Neural crest cell (in vitro differentiated cells): ENCODE measurements around the gene TMED9. TPM values are rescaled to one million over a fixed set of nuclear protein-coding genes. Genes with fewer than 3 reads are reported as not detected.
"Not testable (repeated sequence)": the region's sequence is repeated elsewhere in the genome, so short reads cannot be mapped to it uniquely, and the experiment has no call there.

Experiments
- DNase-seq: peaks from one replicate; pipeline ENCODE4 v3.0.0; 2021; ENCODE audit warnings: low read depth, mixed read lengths, low spot score
- H3K27ac Mint-ChIP-seq: one replicate; pipeline ENCODE4 v1.8.0; 2021; ENCODE audit warnings: mild to moderate bottlenecking, mixed read lengths; ENCODE audit not compliant: unreplicated experiment
- H3K27me3 Mint-ChIP-seq: 2 replicates; pipeline ENCODE4 v1.8.0; 2021; ENCODE audit warnings: low read depth, mild to moderate bottlenecking, mixed read lengths
- H3K36me3 Mint-ChIP-seq: 2 replicates; pipeline ENCODE4 v1.8.0; 2021; ENCODE audit warnings: low read depth, mild to moderate bottlenecking, mixed read lengths
- H3K4me1 Mint-ChIP-seq: 2 replicates; pipeline ENCODE4 v1.8.0; 2021; ENCODE audit warnings: mixed read lengths
- H3K4me3 Mint-ChIP-seq: one replicate; pipeline ENCODE4 v1.8.0; 2021; ENCODE audit warnings: mild to moderate bottlenecking, mixed read lengths
- H3K9me3 Mint-ChIP-seq: 2 replicates; pipeline ENCODE4 v1.8.0; 2021; ENCODE audit warnings: mixed read lengths
- total RNA-seq: library from RNA; stranded (reverse); gene quantifications from 2 replicates; pipeline ENCODE4 v1.2.1, GENCODE V29; 2021
- TF ChIP-seq, protein P1 (sequence below): fragments of 200-600 bp; sonication (generic); conservative IDR thresholded peaks from 2 replicates; pipeline ENCODE4 v1.5.0; 2021; ENCODE audit warnings: antibody characterized with exemption, mild to moderate bottlenecking

The TMED9 gene
- total RNA-seq, 1 donor from 2014 or later: 113 TPM

DNA sequence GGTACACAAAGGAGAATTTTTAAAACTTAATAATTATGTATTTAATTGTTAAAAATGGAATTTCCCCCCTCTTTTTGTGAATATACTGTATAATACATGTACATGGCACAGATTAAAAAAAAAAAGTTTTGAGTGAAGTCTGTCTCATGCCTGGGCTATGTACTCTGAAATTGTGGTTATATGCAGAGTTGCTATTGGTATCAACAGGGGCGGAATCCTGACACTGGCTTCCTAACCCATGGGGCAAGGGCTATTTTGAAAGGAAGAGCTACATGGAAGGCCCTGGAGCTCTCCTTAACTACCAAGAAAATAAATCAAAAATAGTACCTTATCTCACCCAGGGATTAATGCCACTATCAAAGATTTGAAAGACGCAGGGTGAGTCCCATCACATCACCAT is 36.8 kb upstream of the TMED9 start:
- Mint-ChIP-seq H3K9me3 (no peaks in the 10 kb centered on the region), H3K4me1 (peaks cover 30% of the 10 kb centered on the region), H3K4me3 (peak overlapping the region; percentile 82), H3K27me3 (no peaks in the 10 kb centered on the region), H3K27ac (no peak overlapping the region), H3K36me3 (peaks cover under 1% of the 10 kb centered on the region)
- TF ChIP-seq, protein P1, sequence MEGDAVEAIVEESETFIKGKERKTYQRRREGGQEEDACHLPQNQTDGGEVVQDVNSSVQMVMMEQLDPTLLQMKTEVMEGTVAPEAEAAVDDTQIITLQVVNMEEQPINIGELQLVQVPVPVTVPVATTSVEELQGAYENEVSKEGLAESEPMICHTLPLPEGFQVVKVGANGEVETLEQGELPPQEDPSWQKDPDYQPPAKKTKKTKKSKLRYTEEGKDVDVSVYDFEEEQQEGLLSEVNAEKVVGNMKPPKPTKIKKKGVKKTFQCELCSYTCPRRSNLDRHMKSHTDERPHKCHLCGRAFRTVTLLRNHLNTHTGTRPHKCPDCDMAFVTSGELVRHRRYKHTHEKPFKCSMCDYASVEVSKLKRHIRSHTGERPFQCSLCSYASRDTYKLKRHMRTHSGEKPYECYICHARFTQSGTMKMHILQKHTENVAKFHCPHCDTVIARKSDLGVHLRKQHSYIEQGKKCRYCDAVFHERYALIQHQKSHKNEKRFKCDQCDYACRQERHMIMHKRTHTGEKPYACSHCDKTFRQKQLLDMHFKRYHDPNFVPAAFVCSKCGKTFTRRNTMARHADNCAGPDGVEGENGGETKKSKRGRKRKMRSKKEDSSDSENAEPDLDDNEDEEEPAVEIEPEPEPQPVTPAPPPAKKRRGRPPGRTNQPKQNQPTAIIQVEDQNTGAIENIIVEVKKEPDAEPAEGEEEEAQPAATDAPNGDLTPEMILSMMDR: no peak
- DNase-seq: no peak

DNA sequence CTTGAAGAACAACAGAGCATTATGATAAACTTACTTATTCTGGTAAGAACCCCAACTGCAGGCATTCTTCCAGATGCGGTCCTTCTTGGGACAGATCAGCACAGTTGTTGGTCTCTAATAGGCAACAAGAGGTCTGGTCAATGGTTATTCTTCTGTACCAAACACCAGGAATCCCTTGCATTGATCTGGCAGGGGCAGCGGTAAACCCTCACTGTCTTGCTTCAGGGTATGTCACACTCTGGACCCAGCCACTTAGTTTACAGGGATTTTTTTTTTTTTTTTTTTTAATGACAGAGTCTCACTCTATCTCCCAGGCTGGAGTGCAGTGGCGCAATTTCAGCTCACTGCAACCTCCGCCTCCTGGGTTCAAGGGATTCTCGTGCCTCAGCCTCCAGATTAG is 36.3 kb upstream of the TMED9 start:
- H3K36me3 Mint-ChIP-seq: no peaks in the 10 kb centered on the region
- no peaks in the 10 kb centered on the region for H3K9me3 Mint-ChIP-seq
- H3K27ac Mint-ChIP-seq: no peak overlapping the region
- H3K27me3 Mint-ChIP-seq: no peaks in the 10 kb centered on the region
- H3K4me1 Mint-ChIP-seq: peaks cover 30% of the 10 kb centered on the region
- no peak for DNase-seq
- H3K4me3 Mint-ChIP-seq: peak overlapping the region; percentile 82
- TF ChIP-seq, protein P1: no peak

DNA sequence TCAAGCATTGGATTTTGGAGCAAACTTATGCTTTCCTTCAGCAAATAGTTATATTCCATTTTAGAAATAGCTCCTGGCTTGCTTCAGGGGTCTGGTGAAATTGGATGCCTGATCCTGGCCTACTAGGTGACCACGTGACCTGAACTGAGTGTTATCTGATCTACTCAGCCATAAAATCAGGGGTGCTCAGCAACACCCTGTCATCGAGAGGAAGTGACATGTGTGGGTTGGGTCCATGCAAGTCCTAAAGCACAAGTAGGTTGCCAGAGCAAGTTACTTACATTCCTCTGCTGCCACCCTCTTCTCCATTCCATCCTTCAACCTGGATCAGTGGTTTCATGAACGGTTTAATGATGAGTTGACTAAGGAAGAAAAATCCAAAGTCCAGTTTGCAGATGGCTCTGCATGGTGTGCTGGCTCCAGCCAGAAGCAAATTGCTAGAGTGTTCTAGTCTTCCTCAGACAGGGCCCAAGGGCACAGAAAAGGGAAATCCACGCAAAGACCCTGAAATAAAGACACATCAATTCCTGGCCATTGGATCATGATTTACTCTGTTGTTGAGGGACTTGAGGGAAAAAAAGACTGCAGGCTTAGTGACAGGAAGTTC is 34.9 kb upstream of the TMED9 start:
- Mint-ChIP-seq H3K9me3 (peaks cover 8% of the 10 kb centered on the region), H3K4me3 (peak overlapping the region; percentile 47), H3K27ac (no peak overlapping the region), H3K36me3 (peaks cover 4% of the 10 kb centered on the region), H3K4me1 (peaks cover 27% of the 10 kb centered on the region), H3K27me3 (no peaks in the 10 kb centered on the region)
- no peak for DNase-seq
- TF ChIP-seq, protein P1: no peak

DNA sequence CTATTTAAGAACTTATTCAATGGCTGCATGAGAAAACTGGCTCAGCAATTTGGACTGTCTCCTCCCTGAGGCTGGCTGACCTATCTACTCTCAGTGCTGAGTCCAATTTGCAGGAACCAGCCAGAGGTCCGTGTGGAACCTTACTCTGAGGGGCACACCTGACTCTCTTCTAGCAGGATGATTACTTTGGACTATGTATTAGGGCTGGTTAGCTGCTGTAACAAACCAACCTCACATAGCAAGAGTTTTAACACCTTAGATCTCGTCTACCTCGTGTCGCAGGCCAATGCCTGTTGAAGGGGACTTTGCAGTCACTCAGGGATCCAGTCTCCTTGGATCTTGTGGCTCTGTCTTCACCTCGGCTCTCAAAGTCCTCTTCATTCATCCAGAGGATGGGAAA is 34.2 kb upstream of the TMED9 start:
- H3K36me3 Mint-ChIP-seq: peaks cover 4% of the 10 kb centered on the region
- no peak overlapping the region for H3K27ac Mint-ChIP-seq
- DNase-seq: no peak
- peaks cover 8% of the 10 kb centered on the region for H3K9me3 Mint-ChIP-seq
- peaks cover 21% of the 10 kb centered on the region for H3K4me1 Mint-ChIP-seq
- TF ChIP-seq, protein P1: no peak
- H3K4me3 Mint-ChIP-seq: peak overlapping the region; percentile 47
- H3K27me3 Mint-ChIP-seq: no peaks in the 10 kb centered on the region

DNA sequence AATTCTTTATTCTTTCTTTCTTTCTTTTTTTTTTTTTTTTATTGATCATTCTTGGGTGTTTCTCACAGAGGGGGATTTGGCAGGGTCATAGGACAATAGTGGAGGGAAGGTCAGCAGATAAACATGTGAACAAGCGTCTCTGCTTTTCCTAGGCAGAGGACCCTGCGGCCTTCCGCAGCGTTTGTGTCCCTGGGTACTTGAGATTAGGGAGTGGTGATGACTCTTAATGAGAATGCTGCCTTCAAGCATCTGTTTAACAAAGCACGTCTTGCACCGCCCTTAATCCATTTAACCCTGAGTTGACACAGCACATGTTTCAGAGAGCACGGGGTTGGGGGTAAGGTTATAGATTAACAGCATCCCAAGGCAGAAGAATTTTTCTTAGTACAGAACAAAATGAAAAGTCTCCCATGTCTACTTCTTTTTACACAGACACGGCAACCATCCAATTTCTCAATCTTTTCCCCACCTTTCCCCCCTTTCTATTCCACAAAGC is 32.5 kb upstream of the TMED9 start:
- H3K27ac Mint-ChIP-seq, H3K4me3 Mint-ChIP-seq, H3K27me3 Mint-ChIP-seq, H3K9me3 Mint-ChIP-seq, H3K36me3 Mint-ChIP-seq, DNase-seq: not testable (repeated sequence)
- peaks cover 14% of the 10 kb centered on the region for H3K4me1 Mint-ChIP-seq

DNA sequence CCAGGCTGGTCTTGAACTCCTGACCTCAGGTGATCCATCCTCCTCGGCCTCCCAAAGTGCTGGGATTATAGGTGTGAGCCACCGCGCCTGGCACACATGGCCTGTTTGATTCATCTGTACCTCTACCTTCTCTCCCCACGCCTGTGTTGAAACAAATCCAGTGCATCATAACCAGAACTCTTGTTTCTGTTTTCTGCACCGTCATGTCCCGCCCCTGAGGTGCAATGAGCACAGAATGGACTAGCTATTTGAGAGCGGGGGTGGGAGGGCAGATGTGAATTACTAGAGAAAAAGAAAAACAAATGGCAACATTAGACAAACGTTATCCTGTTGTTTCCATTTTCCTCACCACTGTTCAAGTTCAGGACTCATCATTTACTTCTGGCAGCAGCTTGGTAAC is 27.0 kb upstream of the TMED9 start:
- peaks cover 8% of the 10 kb centered on the region for H3K9me3 Mint-ChIP-seq
- DNase-seq: no peak
- peaks cover 7% of the 10 kb centered on the region for H3K27me3 Mint-ChIP-seq
- H3K4me3 Mint-ChIP-seq: no peak overlapping the region
- TF ChIP-seq, protein P1: no peak
- H3K4me1 Mint-ChIP-seq: no peaks in the 10 kb centered on the region
- H3K36me3 Mint-ChIP-seq: peaks cover 4% of the 10 kb centered on the region
- no peak overlapping the region for H3K27ac Mint-ChIP-seq
